Fibroblast of skin of left biceps (primary cell): ENCODE results near the gene PCDH9.

ENCODE experiments used
- DNase-seq, 2 experiments: peaks; one replicate each; pipeline ENCODE4 v3.0.0-alpha.2; 2013; ENCODE audit warnings: low read depth in 2 of 2

The PCDH9 gene

DNA sequence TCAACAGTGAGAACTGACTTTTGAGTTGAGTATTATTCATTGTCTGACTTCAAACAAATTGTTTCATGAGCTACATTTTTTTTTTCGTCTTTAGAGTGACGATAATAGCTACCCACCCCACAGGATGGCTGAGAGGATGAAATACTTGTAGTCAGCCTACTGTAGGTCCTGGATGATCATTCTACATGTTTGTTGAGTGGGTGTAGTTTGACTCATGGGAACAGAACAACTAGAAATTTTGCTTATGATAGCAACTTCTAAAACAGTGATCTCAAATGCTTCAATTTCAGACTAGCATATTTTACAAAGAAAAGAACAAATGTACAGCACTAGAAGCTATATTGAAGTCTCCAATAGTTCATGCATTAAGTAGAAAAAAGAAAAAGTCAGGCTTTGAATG, 651.8 kb downstream of the PCDH9 start:
- no peak for DNase-seq

DNA sequence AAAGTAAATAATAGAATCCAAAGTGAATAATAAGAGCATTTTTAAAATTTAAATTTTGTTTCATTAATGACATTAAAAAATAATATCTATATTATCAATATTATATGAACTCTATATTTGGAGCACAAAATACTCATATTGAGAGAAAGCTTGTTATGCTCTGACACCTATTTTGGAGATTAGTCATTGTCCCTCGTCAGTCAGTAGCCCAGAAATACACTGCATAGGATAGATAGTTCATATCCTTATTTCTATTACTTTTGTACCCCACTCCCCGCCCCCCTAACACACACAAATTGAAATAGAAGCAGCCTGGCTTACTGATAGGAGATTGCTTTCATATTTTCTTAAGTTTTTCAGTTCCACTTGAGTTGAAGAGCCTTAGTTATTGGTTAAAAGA, 652.8 kb downstream of the PCDH9 start:
- no peak for DNase-seq

DNA sequence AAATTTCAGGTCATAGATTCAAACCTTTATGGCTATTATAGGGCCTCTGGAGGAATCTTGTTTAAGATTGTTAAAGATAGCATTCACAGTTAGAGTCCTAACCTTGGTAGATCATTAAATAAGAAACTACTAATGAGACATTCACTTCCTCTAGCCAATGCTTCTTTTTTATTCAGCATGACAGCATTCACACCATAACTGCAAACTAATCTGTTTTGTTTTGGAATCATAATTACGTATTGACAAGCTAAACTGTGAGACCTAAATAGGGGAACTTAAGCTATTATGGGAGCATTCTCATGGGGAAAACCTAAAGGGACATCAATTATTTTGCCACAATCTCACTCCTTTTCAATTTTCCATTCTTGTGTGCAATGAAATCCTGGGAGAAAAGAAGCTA, 653.8 kb downstream of the PCDH9 start:
- no peak for DNase-seq

DNA sequence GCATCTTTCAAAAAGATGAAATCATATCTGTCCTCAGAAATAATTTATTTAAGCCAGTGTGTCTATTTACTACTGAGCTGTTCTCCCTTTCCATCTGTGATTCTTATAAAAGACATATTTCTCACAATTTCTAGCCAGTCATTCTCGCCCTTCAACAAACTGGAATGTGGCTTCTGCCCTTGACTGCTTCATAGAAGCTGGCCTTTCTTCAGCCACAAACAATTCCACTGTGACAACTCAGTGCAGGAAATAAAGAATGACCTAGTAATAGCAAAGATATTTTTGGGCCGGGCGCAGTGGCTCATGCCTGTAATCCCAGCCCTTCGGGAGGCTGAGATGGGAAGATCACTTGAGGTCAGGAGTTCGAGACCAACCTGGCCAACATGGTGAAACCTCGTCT, 655.5 kb downstream of the PCDH9 start:
- no peak for DNase-seq

DNA sequence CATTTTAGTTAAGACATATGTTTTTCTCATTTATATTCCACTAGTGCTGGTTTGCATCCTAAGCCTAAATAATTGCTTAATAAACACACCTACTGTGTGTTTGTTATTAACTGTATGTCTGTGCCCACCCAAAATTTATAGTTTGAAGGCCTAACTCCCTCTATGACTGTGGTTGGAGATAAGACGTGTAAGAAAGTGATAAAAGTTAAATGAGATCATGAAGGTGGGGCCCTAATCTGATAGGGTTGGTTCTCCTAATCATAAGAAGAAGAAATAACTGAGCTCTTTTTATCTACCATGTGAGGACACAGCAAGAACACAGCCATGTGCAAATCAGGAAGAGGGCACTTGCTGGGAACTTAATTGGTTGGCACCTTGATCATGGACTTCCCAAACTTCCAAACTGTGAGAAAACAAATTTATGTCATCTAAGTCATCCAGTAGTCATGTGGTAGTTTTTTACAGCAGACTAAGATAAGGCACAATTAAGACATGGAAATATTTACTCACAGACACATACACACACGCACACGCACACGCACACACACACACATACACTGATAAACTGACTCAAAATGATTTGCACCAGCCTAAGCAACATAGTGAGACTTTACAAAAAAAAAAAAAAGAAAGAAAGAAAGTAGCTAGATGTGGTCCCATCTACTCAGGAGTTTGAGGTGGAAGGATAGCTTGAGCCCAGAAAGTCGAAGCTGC, 662.1 kb downstream of the PCDH9 start:
- DNase-seq, result no peak

DNA sequence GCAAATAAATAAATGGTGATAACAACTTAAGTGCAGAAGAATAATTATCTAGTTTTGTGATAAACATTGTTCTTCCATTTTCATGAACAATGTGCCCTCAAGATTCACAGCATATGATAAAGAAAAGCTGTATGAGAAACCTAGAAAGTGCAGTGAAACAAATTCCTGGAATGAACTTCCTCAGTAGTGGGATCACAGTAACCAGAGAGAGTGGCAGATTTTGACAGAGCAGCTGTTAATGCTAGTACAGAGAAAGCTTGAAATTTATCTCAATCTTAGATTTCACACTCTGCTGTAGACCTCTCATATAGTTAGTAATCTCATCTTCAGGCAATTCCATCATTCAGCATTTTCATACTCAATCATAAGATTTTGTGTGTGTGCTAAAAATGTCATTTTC, 664.9 kb downstream of the PCDH9 start:
- no peak for DNase-seq

DNA sequence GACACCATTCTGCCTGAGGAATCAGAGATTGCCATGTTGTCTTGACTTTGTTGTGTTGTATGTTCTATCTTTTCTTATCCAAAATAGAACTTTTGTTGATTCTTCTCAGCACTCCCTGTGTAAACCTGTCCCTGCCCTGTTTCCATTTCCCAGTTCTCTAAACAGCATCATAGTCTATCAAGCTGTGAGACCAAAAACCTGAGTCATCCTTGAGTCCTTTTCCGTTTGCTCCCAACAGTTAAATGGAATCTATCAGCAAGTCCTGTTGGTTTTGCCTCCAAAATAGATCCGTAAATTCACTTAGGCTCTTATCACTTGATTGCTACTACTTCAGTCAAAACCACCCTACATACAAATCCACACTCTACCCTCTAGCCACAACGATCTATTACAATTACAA, 667.1 kb downstream of the PCDH9 start:
- no peak for DNase-seq

DNA sequence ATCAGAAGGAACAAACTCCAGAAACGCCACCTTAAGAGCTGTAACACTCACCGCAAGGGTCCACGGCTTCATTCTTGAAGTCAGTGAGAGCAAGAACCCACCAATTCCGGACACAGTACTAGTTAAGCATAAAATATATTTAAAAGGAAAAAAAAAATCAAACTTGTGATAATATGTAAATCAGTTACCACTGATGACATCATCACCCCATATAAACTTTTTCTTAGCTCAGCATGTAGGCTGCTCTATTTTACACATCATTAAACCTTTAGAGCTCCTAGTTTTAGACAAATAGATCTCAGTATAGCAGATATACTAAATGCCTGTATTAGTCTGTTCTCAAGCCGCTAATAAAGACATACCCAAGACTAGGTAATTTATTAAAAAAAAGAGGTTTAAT, 668.1 kb downstream of the PCDH9 start:
- no peak for DNase-seq

DNA sequence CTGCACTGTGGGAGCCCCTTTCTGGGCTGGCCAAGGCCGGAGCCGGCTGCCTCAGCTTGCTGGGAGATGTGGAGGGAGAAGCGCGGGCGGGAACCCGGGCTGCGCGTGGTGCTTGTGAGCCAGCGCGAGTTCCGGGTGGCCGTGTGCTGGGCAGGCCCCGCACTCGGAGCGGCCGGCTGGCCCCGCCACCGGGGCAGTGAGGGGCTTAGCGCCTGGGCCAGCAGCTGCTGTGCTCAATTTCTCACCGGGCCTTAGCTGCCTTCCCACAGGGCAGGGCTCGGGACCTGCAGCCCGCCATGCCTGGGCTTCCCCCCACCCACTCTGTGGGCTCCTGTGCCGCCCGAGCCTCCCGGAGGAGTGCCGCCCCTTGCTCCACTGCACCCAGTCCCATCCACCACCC, 669.1 kb downstream of the PCDH9 start:
- DNase-seq, result no peak

DNA sequence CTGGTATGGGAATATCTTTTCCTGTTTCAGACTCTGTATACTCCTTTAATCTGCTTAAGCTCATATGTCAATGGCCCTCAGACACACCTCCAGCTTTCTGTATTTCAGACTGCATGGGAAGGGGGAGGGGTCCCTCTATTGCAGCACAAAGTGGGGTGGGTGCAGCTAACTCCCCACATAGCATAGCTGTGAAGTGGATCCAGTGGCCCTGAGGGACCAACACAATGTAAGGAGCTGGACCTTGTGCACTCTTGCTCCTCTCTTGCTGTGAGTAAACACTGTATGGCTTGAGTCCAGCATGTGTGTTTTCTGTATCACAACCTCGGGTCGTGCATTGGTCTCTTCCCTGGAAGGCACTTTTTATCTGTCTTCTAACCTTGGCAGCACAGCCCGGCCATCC, 669.9 kb downstream of the PCDH9 start:
- no peak for DNase-seq

DNA sequence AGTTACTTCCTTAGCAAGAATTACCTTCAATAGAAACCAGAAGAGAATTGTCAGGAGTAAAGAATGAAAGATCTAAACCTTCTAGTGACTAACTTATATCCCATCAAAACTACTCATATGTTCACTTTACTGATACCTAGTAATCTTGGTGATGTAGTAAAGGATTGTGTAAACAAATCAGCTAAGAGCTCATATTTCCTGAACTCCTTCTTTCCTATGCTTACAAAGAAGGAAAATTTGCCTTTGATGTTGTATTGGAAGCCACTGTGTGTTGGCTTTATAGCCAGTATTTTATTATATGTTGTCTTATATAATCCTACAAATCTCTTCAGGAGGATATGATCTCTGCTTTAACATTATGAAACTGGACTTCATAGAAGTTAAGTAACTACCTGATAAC, 671.0 kb downstream of the PCDH9 start:
- no peak for DNase-seq

DNA sequence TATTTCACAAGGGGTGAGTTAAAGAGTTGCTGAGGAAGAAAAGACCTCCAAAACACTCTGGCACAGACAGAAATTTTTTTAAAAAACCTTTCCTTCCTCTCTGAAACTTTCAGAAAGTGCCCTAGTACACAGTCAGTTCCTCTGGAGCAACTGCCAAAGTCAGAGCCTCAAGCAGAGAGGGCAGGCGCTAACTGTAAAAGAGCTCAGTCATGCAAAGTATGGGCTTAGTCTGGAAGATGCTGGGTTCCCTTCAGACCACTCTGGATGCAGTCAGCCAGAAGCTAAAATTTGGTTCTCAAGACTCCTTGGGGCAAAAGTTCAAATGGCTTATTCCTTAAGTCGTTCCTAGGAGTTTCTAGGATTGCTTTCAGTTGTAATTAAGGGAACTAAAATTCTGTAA, 671.6 kb downstream of the PCDH9 start:
- DNase-seq, result no peak

DNA sequence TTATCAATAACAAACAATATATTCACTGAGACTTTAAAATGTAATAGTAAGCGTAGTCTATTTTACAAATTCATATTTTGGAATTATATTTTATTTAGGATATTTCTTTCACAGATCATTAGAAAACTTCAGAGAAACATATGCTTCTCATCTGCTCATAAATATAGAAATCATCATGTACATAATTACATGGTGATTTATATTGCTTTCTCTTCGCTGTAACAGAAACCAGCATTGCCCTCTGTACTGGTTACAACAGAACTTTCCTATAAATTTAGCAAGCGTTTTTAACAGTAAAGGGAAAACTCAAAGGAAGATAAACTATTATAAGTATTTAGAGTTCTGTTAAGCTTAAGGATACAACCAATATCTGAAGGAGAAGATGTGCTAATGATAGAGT, 672.8 kb downstream of the PCDH9 start:
- DNase-seq, result no peak

DNA sequence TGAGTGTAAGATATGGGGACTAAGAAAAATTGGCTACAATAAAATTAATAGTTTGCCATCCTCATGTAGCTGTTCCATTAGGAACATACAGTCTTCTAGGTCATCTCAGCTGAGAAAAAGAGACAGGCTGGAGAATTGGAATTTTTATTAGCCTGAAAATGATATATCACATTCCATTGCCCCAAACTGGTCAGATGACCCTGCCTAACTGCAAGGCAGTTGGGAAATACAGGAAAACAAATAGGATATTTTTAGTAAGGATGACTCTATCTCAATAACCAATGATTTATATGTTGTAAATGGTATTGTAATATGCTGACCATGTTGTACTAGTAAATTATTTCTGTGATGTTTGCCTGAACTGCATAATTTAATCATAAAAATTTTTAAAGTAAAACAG, 673.8 kb downstream of the PCDH9 start:
- no peak for DNase-seq

DNA sequence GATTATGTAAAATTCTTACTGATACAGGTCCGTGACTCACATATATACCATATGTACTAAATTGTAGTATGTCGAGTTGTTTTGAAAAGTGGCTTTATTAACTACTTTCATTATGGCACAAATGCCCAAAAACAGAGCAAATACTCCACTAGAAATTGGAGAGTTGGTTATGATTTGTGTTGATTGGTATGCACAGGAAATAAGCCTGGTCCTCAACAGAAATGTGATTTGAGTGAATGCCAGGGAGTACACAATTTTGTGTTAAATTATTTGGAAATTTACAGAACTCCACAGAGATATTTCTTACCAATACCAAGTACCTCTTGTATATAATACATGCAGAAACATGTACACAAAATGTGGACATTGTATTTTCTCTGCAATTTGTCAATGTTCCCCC, 676.7 kb downstream of the PCDH9 start:
- DNase-seq, result peak in 1 of 2 experiments; percentile 9

DNA sequence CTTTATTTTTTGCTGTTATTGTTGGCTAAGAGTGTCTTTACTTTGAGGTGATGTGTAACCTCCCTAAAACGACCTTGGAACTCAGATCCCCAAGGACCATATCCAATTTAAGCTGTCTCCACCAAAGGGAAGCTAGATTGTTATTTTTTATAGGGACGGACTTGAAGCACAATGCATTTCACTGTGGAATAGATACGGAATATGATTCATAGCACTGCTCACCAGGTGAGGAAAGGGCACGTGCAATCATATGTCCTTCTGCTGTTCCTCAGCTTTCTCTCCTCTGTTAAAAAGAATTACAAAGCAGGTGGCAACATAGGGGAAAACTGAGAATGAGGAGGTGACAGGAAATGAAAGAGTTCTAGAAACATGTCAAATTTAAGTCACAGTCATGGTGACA, 679.0 kb downstream of the PCDH9 start:
- DNase-seq, result no peak

DNA sequence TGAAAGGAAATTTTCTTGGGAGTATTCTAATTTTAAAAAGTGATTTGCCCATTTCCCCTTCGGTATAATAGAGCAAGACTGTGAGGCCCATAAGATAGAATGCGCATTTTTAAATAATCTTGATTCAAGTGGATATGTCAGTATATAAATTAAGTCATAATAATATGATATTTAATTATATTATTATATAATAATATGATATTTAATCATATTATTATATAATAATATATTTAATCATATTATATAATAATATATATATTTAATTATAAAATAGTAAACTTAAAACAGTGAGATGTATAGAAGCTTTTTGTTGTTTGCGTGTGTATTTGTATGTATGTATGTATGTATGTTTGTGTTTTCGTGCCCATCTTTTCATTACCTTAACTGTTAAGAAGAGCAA, 682.5 kb downstream of the PCDH9 start:
- no peak for DNase-seq

DNA sequence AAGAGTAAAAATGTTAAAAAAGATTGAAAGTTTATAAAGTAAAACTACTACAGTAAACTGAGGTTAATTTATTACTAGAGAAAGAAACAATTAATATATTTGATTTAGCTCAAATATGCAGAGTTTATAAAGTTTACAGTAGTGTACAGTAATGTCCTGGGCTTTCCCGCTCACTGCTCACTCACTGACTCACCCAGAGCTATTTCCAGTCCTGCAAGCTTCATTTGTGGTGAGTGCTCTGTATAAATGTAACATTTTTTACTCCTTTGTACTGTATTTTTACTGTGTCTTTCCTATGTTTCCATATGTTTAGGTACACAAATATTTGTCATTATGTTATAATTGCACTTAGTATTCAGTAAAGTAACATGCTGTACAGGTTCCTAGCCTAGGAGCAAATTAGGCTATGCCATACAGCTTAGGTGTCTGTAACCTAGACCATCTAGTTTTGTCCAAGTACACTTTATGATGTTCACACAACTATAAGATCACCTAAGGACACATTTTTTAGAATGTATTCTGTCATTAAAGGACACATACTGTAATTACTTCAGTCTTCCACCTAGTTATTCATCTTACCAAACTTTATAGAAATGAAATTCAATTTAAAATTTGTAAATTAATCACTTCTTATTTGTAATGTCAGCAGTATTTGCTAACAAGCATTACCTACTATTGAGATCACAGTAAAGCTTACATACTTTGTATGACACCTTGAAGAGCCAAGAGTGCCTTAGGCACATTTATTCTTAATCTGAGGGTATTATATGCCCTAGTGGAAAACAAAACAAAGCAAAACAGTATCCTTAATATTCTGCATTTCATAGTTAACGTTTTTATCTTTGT, 683.4 kb downstream of the PCDH9 start:
- DNase-seq, result no peak

DNA sequence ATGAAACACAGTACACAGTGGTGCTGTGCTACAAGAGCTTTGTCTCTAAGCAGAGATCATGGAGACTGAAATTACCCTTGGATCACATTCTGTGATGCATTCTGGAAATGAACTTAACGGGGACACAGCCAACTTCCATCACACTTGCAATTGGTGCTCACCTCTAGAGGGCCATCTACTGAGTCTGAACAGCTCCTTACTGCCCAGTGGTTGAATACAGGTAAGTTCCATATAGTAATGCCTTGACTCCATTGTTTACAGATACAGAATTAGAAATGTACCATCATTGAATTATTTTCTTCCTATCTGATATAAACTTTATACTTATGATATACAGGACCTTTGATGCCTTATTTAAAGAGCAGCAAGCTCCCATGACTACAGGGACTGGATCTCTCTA, 686.4 kb downstream of the PCDH9 start:
- no peak for DNase-seq

DNA sequence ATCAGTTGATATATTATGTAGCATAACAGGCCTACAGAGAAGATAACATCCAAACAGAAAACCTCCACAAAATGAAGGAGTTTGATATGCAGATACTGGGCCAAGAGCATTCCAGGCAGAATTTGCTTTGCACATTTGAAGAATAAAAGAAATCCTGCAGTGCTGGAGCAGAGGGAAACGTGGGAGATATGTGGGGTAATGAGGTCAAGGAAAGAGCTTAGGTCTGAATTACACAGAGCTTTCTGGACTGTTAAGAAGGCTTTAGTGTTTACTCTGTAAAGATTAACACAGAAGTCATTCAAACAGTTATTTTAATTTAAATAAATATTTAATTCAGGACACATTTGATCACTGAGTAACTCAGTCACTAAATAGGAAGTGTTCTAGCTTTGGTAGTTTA, 692.7 kb downstream of the PCDH9 start:
- DNase-seq, result no peak

DNA sequence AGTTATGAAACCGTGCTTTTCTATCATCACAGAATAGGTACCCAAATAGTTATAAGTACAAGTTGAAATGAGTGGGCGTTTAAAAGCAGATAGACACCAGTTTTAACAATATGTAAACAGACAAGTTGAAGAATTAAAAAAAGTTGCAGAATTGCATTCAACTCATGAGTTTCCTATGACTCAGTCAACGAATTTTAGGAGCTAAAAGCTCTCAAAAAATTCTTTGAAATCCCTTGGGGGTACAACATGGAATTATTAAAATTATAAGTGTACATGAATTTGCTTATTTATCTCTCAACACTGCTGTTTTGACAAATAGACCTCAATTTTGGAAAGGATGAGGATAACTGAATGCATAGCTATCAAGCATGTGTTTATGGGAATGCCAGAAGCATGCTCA, 693.4 kb downstream of the PCDH9 start:
- no peak for DNase-seq

DNA sequence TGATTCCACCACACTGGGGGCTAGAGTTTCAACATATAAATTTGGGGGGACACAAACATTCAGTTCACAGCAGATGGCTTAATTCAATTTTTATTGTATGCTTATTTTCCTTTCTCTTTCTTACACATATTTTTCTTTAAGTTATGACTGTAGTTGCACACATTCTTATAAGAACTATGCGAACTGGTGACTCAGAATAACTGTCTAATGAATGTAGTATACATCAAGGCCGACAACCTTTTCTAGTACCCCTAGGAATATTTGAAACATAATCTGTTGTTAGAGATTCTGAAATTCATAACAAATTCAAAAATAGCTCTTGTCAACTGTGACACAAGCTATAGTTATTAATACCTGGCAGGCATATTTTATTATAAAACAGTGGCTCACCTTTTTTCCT, 695.6 kb downstream of the PCDH9 start:
- peak; percentile 34 to 43 for DNase-seq

DNA sequence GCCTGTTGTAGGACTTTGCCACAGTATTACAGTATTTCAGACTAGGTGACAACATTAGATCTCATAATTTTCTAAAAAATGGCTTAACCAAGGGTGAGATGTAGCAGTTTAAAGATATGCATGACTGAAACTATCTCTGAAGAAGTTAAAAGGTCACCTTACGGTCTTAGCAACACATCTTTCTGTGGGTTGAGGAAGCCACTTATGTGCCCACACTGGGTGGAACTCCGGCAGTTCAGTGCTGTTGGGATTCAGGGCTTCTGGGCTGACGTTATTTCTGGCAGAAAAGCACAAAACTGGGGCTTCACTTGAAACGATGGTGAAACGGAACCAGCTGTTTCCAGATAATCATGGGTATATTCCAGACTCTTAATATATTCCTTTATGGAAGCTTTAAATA, 697.3 kb downstream of the PCDH9 start:
- no peak for DNase-seq

DNA sequence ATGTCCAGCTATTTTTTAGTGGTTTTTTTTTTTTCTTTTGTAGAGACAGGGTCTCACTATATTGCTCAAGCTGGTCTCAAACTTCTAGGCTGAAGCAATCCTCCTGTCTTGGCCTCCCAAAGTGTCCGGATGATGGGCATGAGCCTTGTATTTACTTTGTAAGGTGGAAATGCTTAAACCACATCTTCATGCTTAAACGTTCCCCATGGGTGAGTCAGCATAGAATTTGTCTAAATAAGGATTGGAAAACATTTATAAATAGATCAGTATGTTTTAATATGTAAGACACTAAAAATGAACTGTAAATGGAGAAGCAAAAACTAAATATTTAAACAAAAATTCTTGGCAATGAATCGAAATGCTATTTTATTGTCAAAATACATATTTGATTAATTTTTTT, 698.0 kb downstream of the PCDH9 start:
- peak in 1 of 2 experiments; percentile 50 for DNase-seq
